ENCODE results near the gene BEAN1.

The BEAN1 gene, protein sequence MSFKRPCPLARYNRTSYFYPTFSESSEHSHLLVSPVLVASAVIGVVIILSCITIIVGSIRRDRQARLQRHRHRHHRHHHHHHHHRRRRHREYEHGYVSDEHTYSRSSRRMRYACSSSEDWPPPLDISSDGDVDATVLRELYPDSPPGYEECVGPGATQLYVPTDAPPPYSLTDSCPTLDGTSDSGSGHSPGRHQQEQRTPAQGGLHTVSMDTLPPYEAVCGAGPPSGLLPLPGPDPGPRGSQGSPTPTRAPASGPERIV

DNA sequence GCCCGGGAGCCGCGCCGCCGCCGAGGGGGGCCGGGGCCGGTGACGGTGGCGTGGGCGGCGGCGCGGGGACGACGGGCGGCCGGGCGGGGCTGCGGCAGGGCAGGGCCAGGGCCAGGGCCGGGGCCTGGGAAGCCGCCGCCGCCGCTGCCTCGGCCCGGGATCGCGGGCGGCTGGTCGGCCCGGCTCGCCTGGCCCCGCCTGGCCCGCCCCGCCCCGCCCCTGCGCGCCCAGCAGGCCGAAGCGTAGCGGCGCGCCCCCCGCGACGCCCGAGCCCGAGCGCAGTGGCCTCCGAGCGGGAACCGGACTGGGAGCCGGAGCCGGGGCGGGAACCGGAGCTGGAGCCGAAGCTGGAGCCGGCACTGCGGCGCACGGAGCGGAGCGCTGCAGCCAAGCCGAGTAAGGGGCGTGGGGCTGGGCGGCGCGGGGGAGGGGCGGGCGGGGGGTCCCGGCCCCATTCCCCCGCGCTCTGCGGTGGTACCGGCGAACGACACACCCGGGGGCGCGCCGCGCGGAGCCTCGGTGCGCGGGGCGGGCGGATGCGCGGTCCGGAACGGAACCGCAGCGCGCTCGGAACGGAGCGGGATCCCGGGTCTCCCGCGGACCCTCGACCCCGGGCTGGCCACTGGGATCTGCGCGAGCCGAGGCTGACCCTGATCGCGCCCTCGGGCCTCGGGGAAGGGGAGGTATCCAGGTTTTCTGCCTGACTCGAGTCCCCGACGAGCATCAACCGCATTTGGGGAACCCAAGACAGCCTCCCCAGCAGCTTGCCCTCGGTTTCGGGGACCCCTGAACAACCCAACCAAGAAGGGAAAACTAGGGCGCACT is at the start of gene BEAN1:
TSS of gene BEAN1 (plus strand) at position 260 of the 825 bp plus-strand sequence. CDS start 10,382 bp downstream, outside the sequence.
- DNase-seq (ENCODE audit: extremely low read depth, low read depth): no peak
- TF ChIP-seq, protein P1, sequence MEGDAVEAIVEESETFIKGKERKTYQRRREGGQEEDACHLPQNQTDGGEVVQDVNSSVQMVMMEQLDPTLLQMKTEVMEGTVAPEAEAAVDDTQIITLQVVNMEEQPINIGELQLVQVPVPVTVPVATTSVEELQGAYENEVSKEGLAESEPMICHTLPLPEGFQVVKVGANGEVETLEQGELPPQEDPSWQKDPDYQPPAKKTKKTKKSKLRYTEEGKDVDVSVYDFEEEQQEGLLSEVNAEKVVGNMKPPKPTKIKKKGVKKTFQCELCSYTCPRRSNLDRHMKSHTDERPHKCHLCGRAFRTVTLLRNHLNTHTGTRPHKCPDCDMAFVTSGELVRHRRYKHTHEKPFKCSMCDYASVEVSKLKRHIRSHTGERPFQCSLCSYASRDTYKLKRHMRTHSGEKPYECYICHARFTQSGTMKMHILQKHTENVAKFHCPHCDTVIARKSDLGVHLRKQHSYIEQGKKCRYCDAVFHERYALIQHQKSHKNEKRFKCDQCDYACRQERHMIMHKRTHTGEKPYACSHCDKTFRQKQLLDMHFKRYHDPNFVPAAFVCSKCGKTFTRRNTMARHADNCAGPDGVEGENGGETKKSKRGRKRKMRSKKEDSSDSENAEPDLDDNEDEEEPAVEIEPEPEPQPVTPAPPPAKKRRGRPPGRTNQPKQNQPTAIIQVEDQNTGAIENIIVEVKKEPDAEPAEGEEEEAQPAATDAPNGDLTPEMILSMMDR (IDR thresholded peaks at IDR 0.05; ENCODE audit: low read depth, low read length): no peak

DNA sequence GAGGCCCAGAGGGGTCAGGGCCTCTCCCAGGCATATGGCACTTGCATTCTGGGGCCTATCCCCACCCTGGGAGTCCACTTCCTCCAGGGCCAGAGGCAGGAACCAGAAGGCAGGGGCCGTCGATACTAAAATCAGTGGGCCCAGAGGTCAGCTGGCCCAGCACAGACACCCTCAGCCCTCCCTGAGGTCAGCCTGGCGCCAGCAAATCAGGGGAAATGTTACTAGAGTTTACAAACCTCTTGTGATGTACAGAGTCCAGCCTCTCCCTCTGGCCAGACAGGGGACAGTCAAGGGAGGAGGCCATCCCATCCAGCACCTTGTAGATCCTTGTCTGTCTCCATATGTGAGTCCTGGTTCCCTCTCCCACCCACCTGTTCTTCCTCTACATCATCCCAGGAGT is 49.8 kb upstream of the BEAN1 start:
- no peak for DNase-seq (ENCODE audit: extremely low read depth, low read depth)

DNA sequence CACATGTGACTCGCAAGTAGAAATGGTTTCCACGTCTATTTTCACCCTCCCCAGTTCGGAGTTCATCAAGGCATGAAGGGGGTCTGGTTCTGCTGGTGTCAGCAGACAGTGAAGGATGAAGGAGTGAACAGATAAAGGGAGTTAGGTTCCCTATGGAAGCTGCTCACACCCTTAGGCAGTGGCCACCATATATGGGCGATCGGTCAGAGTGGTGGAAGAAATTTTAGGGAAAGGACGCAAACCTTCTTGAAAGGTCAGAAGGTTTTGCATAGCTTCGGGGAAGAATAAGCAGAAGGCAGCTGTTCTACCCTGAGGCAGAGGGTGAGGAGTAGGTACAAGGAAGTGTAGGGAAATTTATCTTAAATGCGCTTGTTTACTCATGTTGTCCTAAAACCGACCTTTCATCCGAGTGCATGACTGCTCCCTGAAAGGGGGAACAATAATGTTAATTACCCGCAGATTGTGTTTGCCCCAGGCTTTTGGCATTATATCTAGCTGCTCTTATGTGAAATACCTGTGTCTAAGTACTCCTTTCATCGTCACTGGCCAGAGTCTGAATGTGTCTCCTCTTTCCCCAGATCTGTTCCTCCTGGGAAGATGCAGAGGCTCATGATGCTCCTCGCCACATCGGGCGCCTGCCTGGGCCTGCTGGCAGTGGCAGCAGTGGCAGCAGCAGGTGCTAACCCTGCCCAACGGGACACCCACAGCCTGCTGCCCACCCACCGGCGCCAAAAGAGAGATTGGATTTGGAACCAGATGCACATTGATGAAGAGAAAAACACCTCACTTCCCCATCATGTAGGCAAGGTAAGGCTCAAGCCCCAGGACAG is 48.1 kb upstream of the BEAN1 start:
- TF ChIP-seq, protein P1 (IDR thresholded peaks at IDR 0.05; ENCODE audit: low read depth, low read length): no peak

More for the DNA sequence above, 49.8 kb upstream of the BEAN1 start:
- TF ChIP-seq, protein P1 (IDR thresholded peaks at IDR 0.05; ENCODE audit: low read depth, low read length): no peak

DNA sequence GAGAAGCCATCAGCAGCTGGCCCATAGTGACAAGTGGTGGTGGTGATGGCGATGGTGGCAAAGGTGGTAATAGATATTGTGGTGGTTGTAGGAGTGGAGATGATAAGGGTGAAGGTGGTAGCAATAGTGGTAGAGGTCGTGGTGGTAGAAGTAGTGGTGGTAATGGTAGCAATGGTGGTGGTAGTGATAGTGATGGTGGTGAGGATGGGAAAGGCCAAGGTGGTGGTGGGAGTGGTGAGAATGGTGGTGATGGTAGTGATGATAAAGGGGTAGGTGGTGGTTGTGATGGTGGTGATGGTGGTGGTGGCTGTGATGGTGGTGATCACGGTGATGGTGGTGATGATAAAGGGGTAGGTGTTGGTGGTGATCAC is 47.5 kb upstream of the BEAN1 start:
- TF ChIP-seq, protein P1 (IDR thresholded peaks at IDR 0.05; ENCODE audit: low read depth, low read length): no peak
- DNase-seq (ENCODE audit: extremely low read depth, low read depth): no peak

More for the DNA sequence above, 48.1 kb upstream of the BEAN1 start:
- no peak for DNase-seq (ENCODE audit: extremely low read depth, low read depth)

DNA sequence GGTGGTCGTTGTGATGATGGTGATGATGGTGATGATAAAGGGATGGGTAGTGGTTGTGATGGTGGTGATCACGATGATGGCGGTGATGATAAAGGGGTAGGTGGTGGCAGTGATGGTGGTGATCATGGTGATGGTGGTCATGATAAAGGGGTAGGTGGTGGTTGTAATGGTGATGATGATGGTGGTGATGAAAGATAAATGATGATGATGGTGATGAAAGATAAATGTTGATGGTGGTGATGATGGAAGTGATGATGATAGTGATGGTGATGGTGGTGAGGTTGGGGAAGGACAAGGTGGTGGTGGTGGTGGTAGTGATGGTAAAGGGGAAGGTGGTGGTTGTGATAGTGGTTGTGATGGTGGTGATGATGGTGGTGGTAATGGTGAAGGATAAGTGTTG is 46.7 kb upstream of the BEAN1 start:
- DNase-seq (ENCODE audit: extremely low read depth, low read depth): no peak
- TF ChIP-seq, protein P1 (IDR thresholded peaks at IDR 0.05; ENCODE audit: low read depth, low read length): no peak

DNA sequence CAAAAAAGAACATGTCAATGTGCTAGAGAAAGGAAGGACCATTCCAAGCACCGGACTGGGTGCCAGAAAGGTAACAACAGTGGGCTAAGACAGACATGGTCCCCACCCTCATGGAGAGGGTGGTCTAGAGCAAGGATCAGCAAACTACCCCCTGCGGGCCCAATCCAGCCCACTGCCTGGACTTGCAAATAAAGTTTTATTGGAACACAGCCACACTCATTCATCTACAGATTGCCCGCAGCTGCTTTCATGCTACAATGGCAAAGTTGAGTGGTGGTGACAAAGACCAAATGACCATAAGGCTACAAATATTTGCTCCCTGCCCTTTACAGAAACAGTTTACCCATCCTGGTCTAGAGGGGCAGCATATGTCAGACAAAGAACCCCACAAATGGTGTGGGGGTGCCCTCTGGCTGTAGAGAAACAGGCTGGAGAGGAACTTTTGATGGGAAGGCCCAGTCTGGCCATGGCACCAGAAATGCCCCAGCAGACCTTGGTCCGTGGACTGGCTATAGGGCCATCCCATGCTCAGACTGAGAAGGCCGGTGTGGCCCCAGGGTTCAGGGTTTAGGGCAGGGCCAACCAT is 45.4 kb upstream of the BEAN1 start:
- no peak for DNase-seq (ENCODE audit: extremely low read depth, low read depth)
- TF ChIP-seq, protein P1 (IDR thresholded peaks at IDR 0.05; ENCODE audit: low read depth, low read length): no peak
